GM23338 (cell line): ENCODE data around the gene EML4. TPM values are rescaled to one million over a fixed set of nuclear protein-coding genes. Genes with fewer than 3 reads are reported as not detected.
A peak's percentile ranks its signal among the peaks of the same experiment; 100 is the strongest.

ENCODE experiments used
- ATAC-seq: fragments of 200-7000 bp; cut with Tn5 transposase; 3 replicates; pipeline ENCODE4 v1.9.1; 2020
- DNase-seq: peaks from one replicate; pipeline ENCODE4 v3.0.0-alpha.2; 2015; ENCODE audit warnings: low spot score
- H2AFZ ChIP-seq: fragments of 200-600 bp; sonication (generic); 2 replicates; pipeline ENCODE4 v1.8.0; 2016; ENCODE audit warnings: antibody characterized with exemption, mild to moderate bottlenecking, moderate library complexity
- H3F3A ChIP-seq: fragments of 200-600 bp; sonication (generic); replicated peaks from 2 replicates; pipeline ENCODE4 v1.8.0; 2017; ENCODE audit warnings: antibody characterized with exemption, mixed run types, low read depth
- H3K27ac ChIP-seq: fragments of 200-600 bp; sonication (generic); 2 replicates; pipeline ENCODE4 v1.6.1; 2016; ENCODE audit warnings: low read depth
- H3K27me3 ChIP-seq: fragments of 200-600 bp; sonication (generic); 2 replicates; pipeline ENCODE4 v1.8.0; 2016; ENCODE audit warnings: mild to moderate bottlenecking, mixed run types, moderate library complexity; ENCODE audit not compliant: insufficient read depth
- H3K36me3 ChIP-seq: fragments of 200-600 bp; sonication (generic); 2 replicates; pipeline ENCODE4 v1.8.0; 2016; ENCODE audit warnings: mild to moderate bottlenecking; ENCODE audit not compliant: insufficient read depth
- H3K4me1 ChIP-seq: fragments of 200-600 bp; sonication (generic); 2 replicates; pipeline ENCODE4 v1.8.0; 2016; ENCODE audit warnings: mild to moderate bottlenecking, moderate library complexity; ENCODE audit not compliant: insufficient read depth
- H3K4me2 ChIP-seq: fragments of 200-600 bp; sonication (generic); 2 replicates; pipeline ENCODE4 v1.7.1; 2017; ENCODE audit warnings: mixed run types
- H3K4me3 ChIP-seq: fragments of 200-600 bp; sonication (generic); 2 replicates; pipeline ENCODE4 v1.6.1; 2016; ENCODE audit warnings: mixed run types
- H3K79me2 ChIP-seq: fragments of 200-600 bp; sonication (generic); replicated peaks from 2 replicates; pipeline ENCODE4 v1.8.0; 2017; ENCODE audit warnings: mild to moderate bottlenecking; ENCODE audit not compliant: insufficient read depth
- H3K9me2 ChIP-seq: fragments of 200-600 bp; sonication (generic); 2 replicates; pipeline ENCODE4 v1.8.0; 2017; ENCODE audit not compliant: insufficient read depth
- H4K20me1 ChIP-seq: fragments of 200-600 bp; sonication (generic); replicated peaks from 2 replicates; pipeline ENCODE4 v1.8.0; 2017; ENCODE audit warnings: mild to moderate bottlenecking; ENCODE audit not compliant: insufficient read depth
- H3K27ac Mint-ChIP-seq: 2 replicates; pipeline ENCODE4 v1.8.0; 2020; ENCODE audit warnings: inconsistent platforms, mild to moderate bottlenecking, moderate library complexity, mixed read lengths
- H3K27me3 Mint-ChIP-seq: 3 replicates; pipeline ENCODE4 v1.8.0; 2022; ENCODE audit warnings: low read depth, mild to moderate bottlenecking, moderate library complexity, mixed read lengths, inconsistent platforms; ENCODE audit not compliant: insufficient read depth, poor library complexity
- H3K36me3 Mint-ChIP-seq: 3 replicates; pipeline ENCODE4 v1.8.0; 2021; ENCODE audit warnings: low read depth, mild to moderate bottlenecking, inconsistent platforms, moderate library complexity, mixed read lengths
- H3K4me1 Mint-ChIP-seq: 3 replicates; pipeline ENCODE4 v1.8.0; 2020; ENCODE audit warnings: mild to moderate bottlenecking, inconsistent platforms, mixed read lengths
- H3K4me3 Mint-ChIP-seq: 3 replicates; pipeline ENCODE4 v1.8.0; 2021; ENCODE audit warnings: moderate library complexity, mild to moderate bottlenecking, inconsistent platforms, mixed read lengths
- H3K9me3 Mint-ChIP-seq: 3 replicates; pipeline ENCODE4 v1.8.0; 2020; ENCODE audit warnings: moderate library complexity, mild to moderate bottlenecking, inconsistent platforms, mixed read lengths
- CREB1 ChIP-seq: fragments of 250-450 bp; sonication (Bioruptor Pico); IDR thresholded peaks from 2 replicates; pipeline ENCODE4 v1.5.0; 2020; ENCODE audit warnings: low read depth, mild to moderate bottlenecking, moderate library complexity
- CTCF ChIP-seq, 2 experiments: fragments of 200-600 bp in 1 of 2; sonication (generic) in 1 of 2; conservative IDR thresholded peaks; 2 replicates each; pipeline versions ENCODE4 v1.5.1 to v1.6.1; 2016 to 2017; ENCODE audit warnings: antibody characterized with exemption in 2 of 2, low read depth in 2 of 2, mild to moderate bottlenecking in 2 of 2, moderate library complexity in 1 of 2
- ETS1 ChIP-seq: IDR thresholded peaks from 2 replicates; pipeline ENCODE4 v1.6.1; 2016; ENCODE audit warnings: antibody characterized with exemption
- EZH2 ChIP-seq: fragments of 200-600 bp; sonication (generic); IDR thresholded peaks from one replicate; pipeline ENCODE4 v1.8.0; 2017; ENCODE audit warnings: antibody characterized with exemption, mild to moderate bottlenecking, low read depth; ENCODE audit not compliant: unreplicated experiment
- EZH2phosphoT487 ChIP-seq: fragments of 200-600 bp; sonication (generic); IDR thresholded peaks from one replicate; pipeline ENCODE4 v1.8.1; 2018; ENCODE audit warnings: antibody characterized with exemption; ENCODE audit not compliant: unreplicated experiment
- JUNB ChIP-seq: IDR thresholded peaks from one replicate; pipeline ENCODE4 v1.6.1; 2016; ENCODE audit warnings: antibody characterized with exemption; ENCODE audit not compliant: unreplicated experiment
- NANOG ChIP-seq: IDR thresholded peaks from 2 replicates; pipeline ENCODE4 v1.6.1; 2016; ENCODE audit warnings: antibody characterized with exemption, borderline replicate concordance
- POLR2AphosphoS5 ChIP-seq: IDR thresholded peaks from 2 replicates; pipeline ENCODE4 v1.6.1; 2016; ENCODE audit warnings: antibody characterized with exemption, low read depth
- REST ChIP-seq: IDR thresholded peaks from one replicate; pipeline ENCODE4 v1.6.1; 2018; ENCODE audit warnings: antibody characterized with exemption; ENCODE audit not compliant: unreplicated experiment
- STAT1 ChIP-seq: IDR thresholded peaks from one replicate; pipeline ENCODE4 v1.6.1; 2016; ENCODE audit warnings: antibody characterized with exemption; ENCODE audit not compliant: unreplicated experiment
- ZNF114 ChIP-seq: fragments of 250-450 bp; sonication (Bioruptor Pico); IDR thresholded peaks from 2 replicates; pipeline ENCODE4 v1.5.0; 2020; ENCODE audit warnings: mild to moderate bottlenecking, moderate library complexity
- ZNF331 ChIP-seq: fragments of 250-450 bp; sonication (Bioruptor Pico); IDR thresholded peaks from 2 replicates; pipeline ENCODE4 v1.5.0; 2020; ENCODE audit warnings: low read depth, mild to moderate bottlenecking, moderate library complexity
- polyA plus RNA-seq: library from polyadenylated mRNA; unstranded; fragments of >200 nt; fragmentation: Nextera tagmentation; extraction: Ambion mirVana; gene quantifications from 2 replicates; pipeline ENCODE4 v1.2.1, GENCODE V29; 2016
- total RNA-seq: library from RNA; depleted of rRNA; stranded (reverse); fragments of >200 nt; shearing (Covaris generic); gene quantifications from 2 replicates; pipeline ENCODE4 v1.2.3, GENCODE V29; 2014
- TF ChIP-seq, protein P1 (sequence below): fragments of 250-450 bp; sonication (Bioruptor Pico); IDR thresholded peaks from 2 replicates; pipeline ENCODE4 v1.5.0; 2020; ENCODE audit warnings: mild to moderate bottlenecking, moderate library complexity

The EML4 gene
- total and polyA plus RNA-seq, 2 experiments from 2014 or later: 65.3 to 115 TPM

- Histone ChIP-seq H2AFZ (peak overlapping the region; percentile 34), H4K20me1 (peaks cover 18% of the 10 kb centered on the region), H3K9me2 (no peaks in the 10 kb centered on the region), H3K27ac (peak overlapping the region; percentile 88), H3K4me1 (peaks cover 19% of the 10 kb centered on the region), H3F3A (no peaks in the 10 kb centered on the region; the same call in 1 of the 2 replicates), H3K27me3 (no peaks in the 10 kb centered on the region), H3K4me3 (peak overlapping the region; percentile 96), H3K79me2 (peaks cover 41% of the 10 kb centered on the region), H3K4me2 (peak overlapping the region; percentile 73), H3K36me3 (no peaks in the 10 kb centered on the region)
- no peak for ATAC-seq
- H3K9me3 Mint-ChIP-seq: no peaks in the 10 kb centered on the region
- no peaks in the 10 kb centered on the region for H3K36me3 Mint-ChIP-seq
- peak overlapping the region; percentile 100 for H3K27ac Mint-ChIP-seq
- TF ChIP-seq NANOG (no peak), STAT1 (no peak), ZNF331 (no peak), ZNF114 (CRISPR knock-in tag) (no peak), CTCF (conservative IDR thresholded peaks at IDR 0.05; ENCODE audit: low read depth in 2 of 2) (no peak), CREB1 (no peak), ETS1 (no peak), EZH2 (no peak), REST (no peak), POLR2AphosphoS5 (no peak), JUNB (no peak), EZH2phosphoT487 (no peak)
- TF ChIP-seq, protein P1, sequence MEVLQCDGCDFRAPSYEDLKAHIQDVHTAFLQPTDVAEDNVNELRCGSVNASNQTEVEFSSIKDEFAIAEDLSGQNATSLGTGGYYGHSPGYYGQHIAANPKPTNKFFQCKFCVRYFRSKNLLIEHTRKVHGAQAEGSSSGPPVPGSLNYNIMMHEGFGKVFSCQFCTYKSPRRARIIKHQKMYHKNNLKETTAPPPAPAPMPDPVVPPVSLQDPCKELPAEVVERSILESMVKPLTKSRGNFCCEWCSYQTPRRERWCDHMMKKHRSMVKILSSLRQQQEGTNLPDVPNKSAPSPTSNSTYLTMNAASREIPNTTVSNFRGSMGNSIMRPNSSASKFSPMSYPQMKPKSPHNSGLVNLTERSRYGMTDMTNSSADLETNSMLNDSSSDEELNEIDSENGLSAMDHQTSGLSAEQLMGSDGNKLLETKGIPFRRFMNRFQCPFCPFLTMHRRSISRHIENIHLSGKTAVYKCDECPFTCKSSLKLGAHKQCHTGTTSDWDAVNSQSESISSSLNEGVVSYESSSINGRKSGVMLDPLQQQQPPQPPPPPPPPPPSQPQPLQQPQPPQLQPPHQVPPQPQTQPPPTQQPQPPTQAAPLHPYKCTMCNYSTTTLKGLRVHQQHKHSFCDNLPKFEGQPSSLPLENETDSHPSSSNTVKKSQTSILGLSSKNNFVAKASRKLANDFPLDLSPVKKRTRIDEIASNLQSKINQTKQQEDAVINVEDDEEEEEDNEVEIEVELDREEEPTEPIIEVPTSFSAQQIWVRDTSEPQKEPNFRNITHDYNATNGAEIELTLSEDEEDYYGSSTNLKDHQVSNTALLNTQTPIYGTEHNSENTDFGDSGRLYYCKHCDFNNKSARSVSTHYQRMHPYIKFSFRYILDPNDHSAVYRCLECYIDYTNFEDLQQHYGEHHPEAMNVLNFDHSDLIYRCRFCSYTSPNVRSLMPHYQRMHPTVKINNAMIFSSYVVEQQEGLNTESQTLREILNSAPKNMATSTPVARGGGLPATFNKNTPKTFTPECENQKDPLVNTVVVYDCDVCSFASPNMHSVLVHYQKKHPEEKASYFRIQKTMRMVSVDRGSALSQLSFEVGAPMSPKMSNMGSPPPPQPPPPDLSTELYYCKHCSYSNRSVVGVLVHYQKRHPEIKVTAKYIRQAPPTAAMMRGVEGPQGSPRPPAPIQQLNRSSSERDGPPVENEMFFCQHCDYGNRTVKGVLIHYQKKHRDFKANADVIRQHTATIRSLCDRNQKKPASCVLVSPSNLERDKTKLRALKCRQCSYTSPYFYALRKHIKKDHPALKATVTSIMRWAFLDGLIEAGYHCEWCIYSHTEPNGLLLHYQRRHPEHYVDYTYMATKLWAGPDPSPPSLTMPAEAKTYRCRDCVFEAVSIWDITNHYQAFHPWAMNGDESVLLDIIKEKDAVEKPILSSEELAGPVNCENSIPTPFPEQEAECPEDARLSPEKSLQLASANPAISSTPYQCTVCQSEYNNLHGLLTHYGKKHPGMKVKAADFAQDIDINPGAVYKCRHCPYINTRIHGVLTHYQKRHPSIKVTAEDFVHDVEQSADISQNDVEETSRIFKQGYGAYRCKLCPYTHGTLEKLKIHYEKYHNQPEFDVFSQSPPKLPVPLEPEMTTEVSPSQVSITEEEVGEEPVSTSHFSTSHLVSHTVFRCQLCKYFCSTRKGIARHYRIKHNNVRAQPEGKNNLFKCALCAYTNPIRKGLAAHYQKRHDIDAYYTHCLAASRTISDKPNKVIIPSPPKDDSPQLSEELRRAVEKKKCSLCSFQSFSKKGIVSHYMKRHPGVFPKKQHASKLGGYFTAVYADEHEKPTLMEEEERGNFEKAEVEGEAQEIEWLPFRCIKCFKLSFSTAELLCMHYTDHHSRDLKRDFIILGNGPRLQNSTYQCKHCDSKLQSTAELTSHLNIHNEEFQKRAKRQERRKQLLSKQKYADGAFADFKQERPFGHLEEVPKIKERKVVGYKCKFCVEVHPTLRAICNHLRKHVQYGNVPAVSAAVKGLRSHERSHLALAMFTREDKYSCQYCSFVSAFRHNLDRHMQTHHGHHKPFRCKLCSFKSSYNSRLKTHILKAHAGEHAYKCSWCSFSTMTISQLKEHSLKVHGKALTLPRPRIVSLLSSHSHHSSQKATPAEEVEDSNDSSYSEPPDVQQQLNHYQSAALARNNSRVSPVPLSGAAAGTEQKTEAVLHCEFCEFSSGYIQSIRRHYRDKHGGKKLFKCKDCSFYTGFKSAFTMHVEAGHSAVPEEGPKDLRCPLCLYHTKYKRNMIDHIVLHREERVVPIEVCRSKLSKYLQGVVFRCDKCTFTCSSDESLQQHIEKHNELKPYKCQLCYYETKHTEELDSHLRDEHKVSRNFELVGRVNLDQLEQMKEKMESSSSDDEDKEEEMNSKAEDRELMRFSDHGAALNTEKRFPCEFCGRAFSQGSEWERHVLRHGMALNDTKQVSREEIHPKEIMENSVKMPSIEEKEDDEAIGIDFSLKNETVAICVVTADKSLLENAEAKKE: no peak
- peaks cover 25% of the 10 kb centered on the region for H3K4me1 Mint-ChIP-seq
- peaks cover 12% of the 10 kb centered on the region for H3K27me3 Mint-ChIP-seq
- H3K4me3 Mint-ChIP-seq: peak overlapping the region; percentile 95
- no peak for DNase-seq
Measured at GRCh38 chr2:42361728-42362283, 192.7 kb downstream of the EML4 start.
